HG03039 (cell line): Measurements from ENCODE around the gene MRPS10.
"Not testable (repeated sequence)": the region's sequence is repeated elsewhere in the genome, so short reads cannot be mapped to it uniquely, and the experiment has no call there.

ENCODE experiments used
- ATAC-seq: cut with Tn5 transposase; IDR thresholded peaks from one replicate; pipeline ENCODE4 v1.9.1; 2021; ENCODE audit warnings: mild to moderate bottlenecking, moderate library complexity; ENCODE audit not compliant: unreplicated experiment

MRPS10 gene

GRCh38 chr6:42239333-42239732 lies 21.7 kb upstream of the MRPS10 start:
- no peak for ATAC-seq

- ATAC-seq: no peak
Measured at GRCh38 chr6:42237857-42238256, 20.2 kb upstream of the MRPS10 start.

- no peak for ATAC-seq
Measured at GRCh38 chr6:42236682-42237473, 19.2 kb upstream of the MRPS10 start.

- no peak for ATAC-seq
Measured at GRCh38 chr6:42236030-42236429, 18.4 kb upstream of the MRPS10 start.

GRCh38 chr6:42232035-42232434 lies 14.4 kb upstream of the MRPS10 start:
- no peak for ATAC-seq

- no peak for ATAC-seq
Measured at GRCh38 chr6:42230345-42231321, 13.0 kb upstream of the MRPS10 start.

GRCh38 chr6:42229506-42230119 lies 12.0 kb upstream of the MRPS10 start:
- no peak for ATAC-seq

- no peak for ATAC-seq
Measured at GRCh38 chr6:42228305-42228704, 10.6 kb upstream of the MRPS10 start.

- no peak for ATAC-seq
Measured at GRCh38 chr6:42227173-42227850, 9.7 kb upstream of the MRPS10 start.

GRCh38 chr6:42226645-42227143 lies 9.0 kb upstream of the MRPS10 start:
- no peak for ATAC-seq

GRCh38 chr6:42226161-42226611 lies 8.5 kb upstream of the MRPS10 start:
- ATAC-seq: no peak

GRCh38 chr6:42225419-42225818 lies 7.8 kb upstream of the MRPS10 start:
- no peak for ATAC-seq

GRCh38 chr6:42225029-42225339 lies 7.3 kb upstream of the MRPS10 start:
- no peak for ATAC-seq

- peak; percentile 78 for ATAC-seq
Measured at GRCh38 chr6:42224222-42225028, 6.8 kb upstream of the MRPS10 start.

- no peak for ATAC-seq
Measured at GRCh38 chr6:42222448-42222847, 4.8 kb upstream of the MRPS10 start.

- ATAC-seq: no peak
Measured at GRCh38 chr6:42221546-42221945, 3.9 kb upstream of the MRPS10 start.

- no peak for ATAC-seq
Measured at GRCh38 chr6:42220807-42221206, 3.1 kb upstream of the MRPS10 start.

GRCh38 chr6:42217157-42217518 lies 523 bp downstream of the MRPS10 start:
- no peak for ATAC-seq

- ATAC-seq: not testable (repeated sequence)
Measured at GRCh38 chr6:42216495-42216894, 1.2 kb downstream of the MRPS10 start.

GRCh38 chr6:42212442-42212841 lies 5.2 kb downstream of the MRPS10 start:
- ATAC-seq: no peak
